K562 (cell line): ENCODE measurements around the gene EPHA1. TPM values are rescaled to one million over a fixed set of nuclear protein-coding genes. Genes with fewer than 3 reads are reported as not detected.

Experiments used
- ARID3A ChIP-seq: IDR thresholded peaks from 2 replicates; pipeline ENCODE4 v1.6.1; 2012; ENCODE audit warnings: low read depth, low read length, improper control_type of control experiment, borderline replicate concordance
- CBX1 ChIP-seq: sonication (generic); IDR thresholded peaks from 2 replicates; pipeline ENCODE4 v1.6.1; 2016; ENCODE audit warnings: antibody characterized with exemption, low read depth, mild to moderate bottlenecking
- GABPB1 ChIP-seq: sonication (generic); formaldehyde crosslinking; IDR thresholded peaks from 2 replicates; pipeline ENCODE4 v1.8.0; 2022; ENCODE audit warnings: mild to moderate bottlenecking, missing genetic modification reagents
- GABPB2 ChIP-seq: fragments of 250-450 bp; sonication (Bioruptor Pico); conservative IDR thresholded peaks from 2 replicates; pipeline ENCODE4 v1.5.1; 2021; ENCODE audit warnings: mild to moderate bottlenecking
- HBP1 ChIP-seq: fragments of 450-650 bp; formaldehyde crosslinking; IDR thresholded peaks from 2 replicates; pipeline ENCODE4 v1.4.0; 2022; ENCODE audit warnings: missing genetic modification characterization
- ILF3 ChIP-seq: fragments of 450-650 bp; IDR thresholded peaks from 2 replicates; pipeline ENCODE4 v1.6.1; 2018; ENCODE audit warnings: antibody characterized with exemption, mild to moderate bottlenecking, moderate library complexity, borderline replicate concordance
- JUND ChIP-seq, 2 experiments: IDR thresholded peaks; 2 replicates in 1 of 2; 3 replicates in 1 of 2; pipeline ENCODE4 v1.6.1; 2011; ENCODE audit warnings: borderline replicate concordance in 2 of 2, low read depth in 2 of 2, low read length in 2 of 2, improper control_type of control experiment in 1 of 2, missing biosample characterization in 1 of 2, missing genetic modification characterization in 1 of 2, missing genetic modification reagents in 1 of 2
- KDM5B ChIP-seq: fragments of 200-600 bp; sonication (generic); IDR thresholded peaks from 2 replicates; pipeline ENCODE4 v1.6.1; 2012; ENCODE audit warnings: low read depth, mild to moderate bottlenecking, moderate library complexity, low read length, control low read depth, inconsistent platforms; ENCODE audit not compliant: insufficient replicate concordance
- NCOA1 ChIP-seq: fragments of 450-650 bp; IDR thresholded peaks from 2 replicates; pipeline ENCODE4 v1.6.1; 2016; ENCODE audit warnings: low read depth
- PKNOX1 ChIP-seq: fragments of 450-650 bp; IDR thresholded peaks from 2 replicates; pipeline ENCODE4 v1.6.1; 2016
- RBM15 ChIP-seq: fragments of 200-400 bp; formaldehyde crosslinking; IDR thresholded peaks from 2 replicates; pipeline ENCODE4 v1.6.1; 2018; ENCODE audit warnings: mild to moderate bottlenecking, low read length, moderate library complexity; ENCODE audit not compliant: insufficient read depth
- RFX7 ChIP-seq: fragments of 250-450 bp; sonication (Bioruptor Pico); IDR thresholded peaks from 2 replicates; pipeline ENCODE4 v1.5.1; 2021; ENCODE audit warnings: mild to moderate bottlenecking
- SLC30A9 ChIP-seq: fragments of 250-450 bp; sonication (Bioruptor Pico); IDR thresholded peaks from 2 replicates; pipeline ENCODE4 v1.8.0; 2022; ENCODE audit warnings: mild to moderate bottlenecking, moderate library complexity
- SMARCA5 ChIP-seq: fragments of 450-650 bp; IDR thresholded peaks from 2 replicates; pipeline ENCODE4 v1.6.1; 2016
- TAF9B ChIP-seq: fragments of 450-650 bp; IDR thresholded peaks from 2 replicates; pipeline ENCODE4 v1.6.1; 2018; ENCODE audit warnings: mild to moderate bottlenecking; ENCODE audit not compliant: partially characterized antibody
- TBL1XR1 ChIP-seq, 2 experiments: IDR thresholded peaks; 2 replicates each; pipeline ENCODE4 v1.6.1; 2012; ENCODE audit warnings: improper control_type of control experiment in 2 of 2, low read length in 2 of 2, mild to moderate bottlenecking in 1 of 2
- TOE1 ChIP-seq, 2 experiments: fragments of 450-650 bp in 1 of 2; sonication (generic) in 1 of 2; formaldehyde crosslinking in 1 of 2; IDR thresholded peaks; 2 replicates each; pipeline versions ENCODE4 v1.7.1 to v1.8.0; 2016 to 2022; ENCODE audit warnings: borderline replicate concordance in 2 of 2, mild to moderate bottlenecking in 2 of 2, antibody characterized with exemption in 1 of 2, inconsistent platforms in 1 of 2, low read depth in 1 of 2, missing genetic modification reagents in 1 of 2, moderate library complexity in 1 of 2
- ZBTB43 ChIP-seq: sonication (generic); formaldehyde crosslinking; IDR thresholded peaks from 2 replicates; pipeline ENCODE4 v1.8.0; 2023; ENCODE audit warnings: mild to moderate bottlenecking, missing genetic modification reagents
- ZNF184 ChIP-seq: sonication (generic); formaldehyde crosslinking; IDR thresholded peaks from 2 replicates; pipeline ENCODE4 v1.5.0; 2020; ENCODE audit warnings: missing genetic modification reagents
- ZNF263 ChIP-seq: sonication (generic); formaldehyde crosslinking; IDR thresholded peaks from 2 replicates; pipeline ENCODE4 v1.8.0; 2022; ENCODE audit warnings: mild to moderate bottlenecking, missing genetic modification reagents, borderline replicate concordance
- ZNF707 ChIP-seq: fragments of 250-450 bp; sonication (Bioruptor Pico); conservative IDR thresholded peaks from 2 replicates; pipeline ENCODE4 v1.8.0; 2022; ENCODE audit warnings: inconsistent platforms, mild to moderate bottlenecking, moderate library complexity
- polyA plus RNA-seq, 8 experiments: library from polyadenylated mRNA; depleted of rRNA in 4 of 8; stranded (reverse) in 5 of 8; unstranded in 3 of 8; fragments of >200 nt; fragmentation: Nextera tagmentation in 2 of 8; fragmentation: Illumina TruSeq in 1 of 8; extraction: Ambion mirVana in 2 of 8; extraction: Trizol in 1 of 8; gene quantifications; 2 replicates each; pipeline versions ENCODE4 v1.2.1 to v1.2.3, GENCODE V29; 2011 to 2014; ENCODE audit warnings: inconsistent platforms in 1 of 8, missing spikeins in 1 of 8
- total RNA-seq, 7 experiments: library from RNA; depleted of rRNA in 6 of 7; stranded (reverse); fragments of >200 nt in 6 of 7; fragmentation: Illumina TruSeq in 2 of 7; extraction: Trizol in 2 of 7; gene quantifications; 2 replicates each; pipeline versions ENCODE4 v1.2.1 to v1.2.3, GENCODE V29; 2011 to 2021; ENCODE audit warnings: low replicate concordance in 1 of 7

The EPHA1 gene
- total and polyA plus RNA-seq, 9 of the 15 experiments (the other 6 are each of a cell fraction or from before 2014, with no cell fraction given): 0.22 to 0.57 (median 0.32) TPM; not detected in 6

- TF ChIP-seq ARID3A (no peak), KDM5B (peak; percentile 27), JUND (IDR thresholded peaks at IDR 0.05; ENCODE audit: borderline replicate concordance, low read depth, low read length) (no peak), JUND (tag; IDR thresholded peaks at IDR 0.05; ENCODE audit: borderline replicate concordance, low read depth, low read length) (peak; percentile 49; the same call in 1 of the 3 replicates), TBL1XR1 (IDR thresholded peaks at IDR 0.05; ENCODE audit: low read length in 2 of 2) (no peak), ZNF184 (CRISPR knock-in tag) (no peak), NCOA1 (no peak), SLC30A9 (peak; percentile 88; the same call in 1 of the 2 replicates), TOE1 (IDR thresholded peaks at IDR 0.05; ENCODE audit: borderline replicate concordance) (no peak), TOE1 (CRISPR knock-in tag; IDR thresholded peaks at IDR 0.05; ENCODE audit: borderline replicate concordance, low read depth) (no peak), RBM15 (no peak), PKNOX1 (no peak), ILF3 (no peak), HBP1 (CRISPR knock-in tag) (0 out of 2 replicates have a peak, but pooled peaks have one; percentile 77), GABPB1 (CRISPR knock-in tag) (no peak), ZBTB43 (no peak), ZNF263 (CRISPR knock-in tag) (no peak), GABPB2 (CRISPR knock-in tag) (no peak), CBX1 (no peak), TAF9B (no peak), RFX7 (CRISPR knock-in tag) (peak; percentile 94), SMARCA5 (no peak), ZNF707 (CRISPR knock-in tag) (peak; percentile 72; the same call in 1 of the 2 replicates)
Observed at GRCh38 chr7:143369678-143370651, 38.7 kb downstream of the EPHA1 start (continued).
